Liver (tissue), 2 donors: Measurements from ENCODE around the gene KNDC1.
"Not testable (repeated sequence)": the region's sequence is repeated elsewhere in the genome, so short reads cannot be mapped to it uniquely, and the experiment has no call there.

Experiments
- CTCF ChIP-seq: fragments of 150-350 bp; IDR thresholded peaks from 2 replicates; pipeline ENCODE4 v1.5.1; 2017; ENCODE audit warnings: improper control_type of control experiment, low read depth, low read length; ENCODE audit not compliant: missing input control
- YY1 ChIP-seq: IDR thresholded peaks from 2 replicates; pipeline ENCODE4 v1.6.1; 2016; ENCODE audit warnings: antibody characterized with exemption, mild to moderate bottlenecking
- donor health status: healthy.

- TF ChIP-seq CTCF, YY1: not testable (repeated sequence)
These were observed 61.7 kb downstream of the KNDC1 start for GRCh38 chr10:133221756-133222155.
